Pons (tissue), 1 donor: ENCODE measurements around the gene PTTG1IP.

Experiments used
- DNase-seq: peaks from one replicate; pipeline ENCODE4 v3.0.0-alpha.2; 2016; ENCODE audit warnings: low spot score

The PTTG1IP gene

GRCh38 chr21:44908908-44909307 lies 35.4 kb upstream of the PTTG1IP start:
- DNase-seq = no peak

- DNase-seq = peak; percentile 69
These were observed 34.7 kb upstream of the PTTG1IP start for GRCh38 chr21:44907966-44908895.

GRCh38 chr21:44907225-44907965 lies 33.9 kb upstream of the PTTG1IP start:
- DNase-seq = no peak

GRCh38 chr21:44905728-44906090 lies 32.2 kb upstream of the PTTG1IP start:
- DNase-seq = no peak

GRCh38 chr21:44905016-44905727 lies 31.7 kb upstream of the PTTG1IP start:
- DNase-seq = no peak

GRCh38 chr21:44904141-44904923 lies 30.8 kb upstream of the PTTG1IP start:
- DNase-seq = no peak

GRCh38 chr21:44903689-44904088 lies 30.2 kb upstream of the PTTG1IP start:
- no peak for DNase-seq

GRCh38 chr21:44903050-44903685 lies 29.7 kb upstream of the PTTG1IP start:
- DNase-seq = no peak

- no peak for DNase-seq
These were observed 29.0 kb upstream of the PTTG1IP start for GRCh38 chr21:44902268-44903049.

- DNase-seq = no peak
These were observed 28.0 kb upstream of the PTTG1IP start for GRCh38 chr21:44901391-44902074.

- DNase-seq = no peak
These were observed 27.2 kb upstream of the PTTG1IP start for GRCh38 chr21:44900559-44901251.

- no peak for DNase-seq
These were observed 26.5 kb upstream of the PTTG1IP start for GRCh38 chr21:44899768-44900558.

- DNase-seq = no peak
These were observed 25.6 kb upstream of the PTTG1IP start for GRCh38 chr21:44898851-44899767.

GRCh38 chr21:44898011-44898488 lies 24.6 kb upstream of the PTTG1IP start:
- no peak for DNase-seq

GRCh38 chr21:44897326-44898010 lies 24.0 kb upstream of the PTTG1IP start:
- DNase-seq = no peak

GRCh38 chr21:44896561-44897286 lies 23.2 kb upstream of the PTTG1IP start:
- no peak for DNase-seq
